HG02678 (cell line): ENCODE data around the gene STX2.
"Not testable (repeated sequence)": the region's sequence is repeated elsewhere in the genome, so short reads cannot be mapped to it uniquely, and the experiment has no call there.

Experiments used
- ATAC-seq: cut with Tn5 transposase; IDR thresholded peaks from one replicate; pipeline ENCODE4 v1.9.1; 2021; ENCODE audit warnings: mild to moderate bottlenecking, moderate library complexity; ENCODE audit not compliant: unreplicated experiment

Gene STX2

DNA sequence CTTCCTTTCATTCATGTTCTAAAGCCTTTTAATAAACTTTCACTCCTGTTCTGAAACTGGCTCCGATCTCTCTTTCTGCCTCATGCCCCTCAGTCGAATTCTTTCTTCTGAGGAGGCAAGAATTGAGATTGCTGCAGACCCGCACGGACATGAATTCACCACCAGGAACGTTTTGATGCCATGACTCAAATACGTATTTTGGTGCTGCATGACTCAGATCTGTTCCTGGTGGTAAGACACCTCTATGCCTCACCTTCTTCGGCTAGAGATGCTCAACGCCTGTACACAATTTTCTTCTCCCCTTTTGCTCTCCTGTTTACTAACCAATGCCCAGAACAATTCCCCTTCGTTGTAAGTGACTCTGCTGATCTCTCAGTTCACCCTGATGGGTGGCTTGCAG, 70.9 kb downstream of the STX2 start:
- ATAC-seq, result no peak

DNA sequence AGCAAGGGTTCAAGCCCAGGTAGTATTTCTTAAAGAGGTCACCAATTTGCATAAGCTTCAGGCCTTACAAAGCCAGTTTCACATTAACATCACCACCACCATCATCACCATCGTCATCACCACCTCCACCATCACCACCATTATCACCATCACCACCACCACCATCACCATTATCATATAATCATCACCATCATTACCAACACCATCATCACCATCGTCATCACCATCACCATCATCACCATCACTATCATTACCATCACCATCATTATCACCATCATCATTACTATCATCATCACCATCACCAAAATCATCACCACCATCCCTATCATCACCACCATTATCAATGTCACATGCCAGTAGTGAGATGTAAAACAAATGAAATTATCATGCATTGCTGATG, 72.6 kb downstream of the STX2 start:
- ATAC-seq, result no peak

DNA sequence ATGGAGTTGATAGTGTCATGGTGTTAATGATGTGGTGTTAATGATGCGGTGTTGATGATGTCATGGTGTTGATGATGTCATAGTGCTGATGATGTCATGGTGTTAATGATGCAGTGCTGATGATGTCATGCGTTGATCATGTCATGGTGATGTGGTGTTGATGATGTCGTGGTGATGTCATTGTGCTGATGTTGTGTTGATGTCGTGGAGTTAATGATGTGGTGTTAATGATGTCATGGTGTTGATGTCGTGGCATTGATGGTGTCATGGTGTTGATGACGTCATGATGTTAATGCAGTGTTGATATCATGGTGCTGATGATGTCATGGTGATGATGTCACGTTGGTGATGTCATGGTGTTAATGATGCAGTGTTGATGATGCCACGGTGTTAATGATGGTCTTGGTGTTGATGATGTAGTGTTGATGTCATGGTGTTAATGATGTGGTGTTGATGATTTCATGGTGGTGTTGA, 73.8 kb downstream of the STX2 start:
- ATAC-seq, result no peak

DNA sequence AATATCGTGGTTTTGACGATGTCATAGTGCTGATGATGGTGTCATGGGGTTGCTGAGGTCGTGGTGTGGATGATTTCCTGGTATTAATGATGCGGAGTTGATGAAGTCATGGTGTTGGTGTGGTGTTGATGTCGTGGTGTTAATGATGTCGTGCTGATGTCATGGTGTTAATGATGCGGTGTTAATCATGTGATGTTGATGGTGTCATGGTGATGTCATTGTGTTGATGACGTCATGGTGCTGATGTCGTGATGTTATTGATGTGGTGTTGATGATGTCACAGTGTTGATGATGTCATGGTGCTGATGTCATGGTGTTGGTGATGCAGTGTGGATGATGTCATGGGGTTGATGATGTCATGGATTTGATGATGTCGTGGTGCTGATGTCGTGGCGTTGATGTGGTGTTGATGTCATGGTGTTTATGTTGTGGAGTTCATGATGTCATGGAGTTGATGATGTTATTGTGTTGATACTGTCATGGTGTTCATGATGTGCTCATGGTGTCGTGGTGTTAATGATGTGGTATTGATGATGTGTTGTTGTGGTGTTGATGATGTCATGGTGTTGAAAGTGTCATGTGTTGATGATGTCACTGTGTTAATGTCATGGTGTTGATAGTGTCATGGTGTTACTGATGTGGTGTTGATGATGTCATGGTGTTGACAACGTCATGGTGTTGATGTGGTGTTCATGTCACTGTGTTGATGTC, 74.4 kb downstream of the STX2 start:
- ATAC-seq, result no peak

DNA sequence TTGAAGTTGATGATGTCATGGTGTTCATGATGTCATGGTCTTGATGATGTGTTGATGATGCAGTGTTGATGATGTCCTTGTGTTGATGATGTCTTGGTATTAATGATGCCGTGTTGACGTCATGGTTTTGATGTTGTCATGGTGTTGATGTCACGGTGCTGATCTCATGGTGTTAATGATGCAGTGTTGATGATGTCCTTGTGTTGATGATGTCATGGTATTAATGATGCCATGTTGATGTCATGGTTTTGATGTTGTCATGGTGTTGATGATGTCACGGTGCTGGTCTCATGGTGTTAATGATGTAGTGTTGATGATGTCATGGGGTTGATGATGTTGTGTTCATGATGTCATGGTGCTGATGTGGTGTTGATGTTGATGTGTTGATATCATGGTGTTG, 75.0 kb downstream of the STX2 start:
- no peak for ATAC-seq

DNA sequence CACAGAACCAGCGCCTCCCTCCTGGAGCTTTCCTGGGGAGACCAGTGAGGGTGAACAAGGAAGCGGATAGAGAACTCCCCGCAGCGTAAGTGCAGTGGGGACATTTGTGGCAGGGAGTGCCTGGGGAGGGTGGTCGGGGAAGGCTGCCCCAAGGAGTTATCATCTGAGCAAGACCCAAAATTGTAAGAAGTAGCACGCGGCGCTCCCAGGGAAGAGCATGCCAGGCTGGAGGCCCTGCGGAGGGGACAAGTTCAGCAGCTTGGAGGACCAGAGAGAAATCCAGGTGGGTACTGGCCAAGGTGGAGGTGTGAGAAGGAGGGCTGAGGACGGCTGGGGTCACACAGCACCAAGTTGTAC, 76.8 kb downstream of the STX2 start:
- ATAC-seq, result no peak

DNA sequence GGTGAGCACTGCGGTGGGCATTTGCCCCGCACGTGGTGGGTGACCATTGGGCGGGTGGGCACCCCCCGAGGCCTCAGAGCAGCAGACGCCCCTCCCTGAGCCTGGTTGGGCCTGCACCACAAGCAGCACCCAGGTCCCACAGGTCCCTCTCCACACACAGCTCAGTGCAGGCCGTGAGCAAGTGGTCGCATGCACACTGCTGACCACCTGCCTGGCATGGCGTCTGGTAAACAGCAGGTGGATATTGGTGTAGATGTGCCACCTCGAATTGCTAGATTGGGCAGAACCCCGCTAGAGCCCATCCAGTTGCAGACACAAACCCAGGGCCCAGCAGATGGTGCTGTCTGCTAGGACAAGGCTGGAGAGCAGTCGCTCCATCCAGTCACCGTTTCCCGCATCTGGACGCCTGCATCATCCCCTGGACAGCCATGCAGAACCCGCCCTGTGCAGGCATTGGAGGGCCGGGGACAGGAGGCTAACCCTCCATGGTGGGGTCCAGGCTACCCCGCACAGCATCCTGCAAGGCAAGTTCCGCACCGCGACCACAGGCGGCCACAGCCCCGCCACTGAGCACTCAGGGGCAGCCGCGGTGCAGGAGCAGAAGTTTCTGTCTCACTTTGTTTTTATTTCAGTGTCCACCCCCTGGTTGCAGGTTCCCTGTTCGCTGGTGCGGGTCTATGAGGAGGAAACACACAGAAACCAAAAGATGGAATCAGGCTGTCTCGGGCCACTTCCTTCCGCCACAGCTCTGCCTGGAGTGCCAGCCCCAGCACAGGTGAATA, 77.3 kb downstream of the STX2 start:
- ATAC-seq, result peak; percentile 63

DNA sequence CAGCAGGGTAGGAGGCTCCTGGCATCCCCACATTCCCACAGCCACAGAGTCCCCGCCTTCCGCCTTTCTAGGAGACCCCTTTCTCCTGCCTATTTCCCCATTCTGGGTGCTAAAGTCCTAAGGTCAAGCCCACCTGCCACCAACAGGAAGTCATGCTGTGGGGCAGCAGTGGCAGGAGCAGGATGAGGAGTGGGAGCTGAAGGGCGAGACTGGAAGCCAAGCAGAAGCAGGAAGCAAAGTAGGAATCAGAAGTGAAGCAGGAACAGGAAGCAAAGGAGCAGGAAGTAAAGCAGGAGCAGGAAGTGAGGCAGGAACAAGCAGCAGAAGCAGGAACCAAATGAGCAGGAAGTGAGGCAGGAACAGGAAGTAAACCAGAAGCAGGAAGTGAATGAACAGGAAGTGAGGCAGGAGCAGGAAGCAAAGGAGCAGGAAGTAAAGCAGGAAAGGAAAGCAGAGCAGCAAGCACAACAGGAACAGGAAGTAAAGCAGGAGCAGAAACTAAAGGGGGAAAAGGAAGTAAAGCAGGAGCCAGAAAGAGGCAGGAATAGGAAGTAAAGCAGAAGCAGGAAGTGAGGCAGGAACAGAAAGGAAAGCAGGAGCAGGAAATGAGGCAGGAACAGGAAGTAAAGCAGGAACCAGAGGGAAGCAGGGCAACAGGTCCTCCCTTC, 84.7 kb downstream of the STX2 start:
- ATAC-seq, result no peak

DNA sequence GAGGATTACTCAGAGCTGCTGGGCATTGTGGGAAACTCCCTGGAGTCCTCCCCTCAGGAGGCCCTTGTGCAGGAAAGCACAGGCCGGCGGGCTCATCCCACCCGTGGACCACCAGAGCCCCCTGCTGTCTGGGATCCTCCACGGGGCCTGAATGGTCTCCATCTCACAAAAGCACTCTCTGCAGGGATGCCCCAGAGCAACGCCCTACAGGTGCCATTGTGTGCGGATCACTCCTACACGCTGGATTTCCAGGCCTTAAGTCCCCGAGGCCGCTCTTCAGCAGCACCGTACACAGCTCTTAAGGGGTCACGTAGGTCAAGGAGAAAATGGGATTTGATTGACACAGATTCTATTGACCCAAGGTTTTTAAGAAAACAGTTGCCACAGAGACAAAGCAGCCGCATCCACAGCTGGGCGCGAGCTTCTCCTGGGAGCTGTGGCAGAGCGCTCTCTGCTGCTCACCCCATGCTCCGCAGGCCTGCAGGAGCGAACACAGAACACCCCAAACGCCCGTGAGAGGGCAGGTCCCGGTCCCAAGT, 86.3 kb downstream of the STX2 start:
- no peak for ATAC-seq

DNA sequence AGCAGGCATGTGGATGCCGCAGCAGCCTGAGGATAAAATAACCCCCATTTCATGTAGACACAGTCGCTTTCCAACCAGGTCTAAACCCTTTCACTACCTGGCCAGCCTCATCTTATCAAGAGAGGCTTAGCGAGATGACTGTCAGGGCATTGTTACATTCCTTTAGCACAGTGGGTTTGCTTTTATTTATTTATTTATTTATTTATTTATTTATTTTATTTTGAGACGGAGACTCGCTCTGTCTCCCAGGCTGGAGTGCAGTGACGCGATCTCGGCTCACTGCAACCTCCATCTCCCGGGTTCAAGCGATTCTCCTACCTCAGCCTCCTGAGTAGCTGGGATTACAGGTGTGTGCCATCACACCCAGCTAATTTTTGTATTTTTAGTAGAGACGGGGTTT, 87.0 kb downstream of the STX2 start:
- ATAC-seq, result not testable (repeated sequence)

DNA sequence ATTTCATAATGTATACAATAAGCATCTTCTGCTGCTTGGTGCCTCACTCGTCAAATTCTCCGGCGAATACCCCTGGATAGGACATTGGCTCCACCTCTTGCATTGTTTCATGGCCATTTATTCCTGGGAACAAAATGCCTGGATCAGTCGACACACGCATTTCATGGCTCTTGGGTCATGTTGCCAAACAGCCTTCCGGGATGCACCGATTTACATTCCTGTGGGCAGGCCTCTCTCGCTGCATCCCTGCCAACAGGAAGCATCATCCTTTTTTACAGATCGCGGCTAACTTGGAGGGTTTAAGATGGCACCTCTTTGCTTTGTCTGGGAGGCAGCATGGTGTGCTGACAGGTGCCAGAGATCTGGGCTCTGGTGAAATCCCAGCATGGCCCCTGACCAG, 90.3 kb downstream of the STX2 start:
- ATAC-seq, result no peak

DNA sequence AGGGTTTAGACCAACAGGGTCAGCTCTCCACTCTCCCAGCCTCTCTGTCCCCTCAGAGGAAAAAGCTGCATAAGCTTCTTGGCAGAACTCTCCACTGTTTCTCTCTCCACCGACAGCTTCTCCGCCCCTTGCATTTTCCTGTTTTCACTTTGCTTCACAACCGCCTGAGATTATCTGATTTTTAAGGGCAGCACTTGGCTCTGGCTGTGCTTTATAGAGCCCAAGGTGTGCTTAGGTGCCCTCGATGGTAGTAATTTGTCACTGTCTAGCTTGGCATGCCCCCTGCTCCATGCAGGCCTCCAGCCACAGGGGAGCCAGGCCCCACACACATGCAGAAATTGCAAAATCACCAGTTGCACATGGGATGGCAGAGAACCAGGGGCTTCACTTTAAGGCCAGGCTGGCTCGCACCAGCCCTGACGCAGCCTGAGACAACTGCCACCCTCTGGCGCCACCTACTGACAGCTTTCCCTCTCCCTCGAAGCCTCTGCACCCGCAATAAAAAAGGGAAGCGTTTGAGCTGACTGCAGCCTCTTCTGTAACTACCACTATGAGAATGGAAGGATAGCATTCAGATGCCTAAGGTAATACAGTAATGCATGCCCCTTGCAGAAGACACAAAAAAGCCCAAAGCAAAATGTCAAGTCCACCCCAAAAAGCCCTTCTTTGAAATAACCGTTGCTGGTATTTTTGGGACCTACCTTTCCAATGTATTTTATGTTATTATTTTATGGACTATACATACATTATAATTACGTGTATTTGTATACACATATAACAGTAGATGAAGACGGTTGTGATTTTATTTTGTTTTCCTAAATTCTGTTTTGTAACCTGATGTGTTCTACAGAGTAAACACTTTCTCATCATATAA, 90.9 kb downstream of the STX2 start:
- ATAC-seq, result peak; percentile 86

DNA sequence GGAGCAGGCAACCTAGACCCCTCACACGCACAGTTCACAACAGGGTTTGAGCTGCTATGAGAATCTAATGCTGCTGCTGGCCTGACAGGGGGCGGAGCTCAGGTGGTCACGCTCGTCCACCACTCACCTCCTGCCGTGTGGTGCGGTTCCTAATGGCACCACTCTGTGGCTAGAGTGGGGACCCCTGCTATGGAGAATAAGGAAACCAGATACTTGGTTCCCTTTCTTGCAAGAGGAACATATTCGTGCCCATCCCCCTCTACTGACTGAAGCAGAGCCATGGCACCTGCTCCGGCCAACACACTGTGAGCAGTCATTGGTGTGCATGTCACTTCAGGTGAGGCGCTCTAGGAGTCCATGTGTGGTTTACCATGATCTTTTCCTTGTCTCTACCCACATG, 92.5 kb downstream of the STX2 start:
- ATAC-seq, result no peak

DNA sequence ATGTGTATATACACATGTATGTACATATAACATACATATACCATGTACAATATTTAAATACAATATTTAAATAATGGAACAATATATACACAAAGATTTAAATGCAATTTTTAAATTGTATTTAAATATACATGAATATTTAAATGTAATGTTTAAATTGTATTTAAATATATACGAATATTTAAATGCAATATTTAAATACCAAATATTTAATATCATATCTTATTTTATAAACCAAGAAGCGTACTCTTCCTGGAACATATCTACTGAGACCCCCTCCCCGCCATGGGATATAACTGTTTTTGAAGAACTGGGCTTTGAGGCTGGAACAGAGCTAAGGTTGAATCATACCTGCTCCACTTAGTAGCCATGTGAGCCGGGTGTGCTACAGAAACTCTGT, 93.1 kb downstream of the STX2 start:
- ATAC-seq, result no peak

DNA sequence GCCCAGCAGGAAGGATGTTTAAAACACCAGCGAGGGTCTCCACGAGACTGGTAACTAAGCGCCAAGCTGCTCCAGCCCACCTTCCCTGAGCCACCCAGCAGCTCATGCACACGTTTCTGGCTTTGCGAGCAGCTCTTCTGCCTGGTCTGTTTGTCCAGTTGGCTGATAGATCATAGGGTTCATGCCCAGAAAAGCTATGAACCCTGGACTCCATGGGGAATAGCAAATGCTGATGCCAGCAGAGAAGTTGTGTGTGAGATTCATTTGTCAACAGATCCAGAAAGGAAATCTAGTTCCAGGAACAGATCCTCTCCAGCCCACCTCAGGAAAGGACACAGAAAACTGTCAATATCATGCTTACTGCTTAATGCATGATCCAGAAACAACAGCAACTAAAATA, 94.8 kb downstream of the STX2 start:
- no peak for ATAC-seq

DNA sequence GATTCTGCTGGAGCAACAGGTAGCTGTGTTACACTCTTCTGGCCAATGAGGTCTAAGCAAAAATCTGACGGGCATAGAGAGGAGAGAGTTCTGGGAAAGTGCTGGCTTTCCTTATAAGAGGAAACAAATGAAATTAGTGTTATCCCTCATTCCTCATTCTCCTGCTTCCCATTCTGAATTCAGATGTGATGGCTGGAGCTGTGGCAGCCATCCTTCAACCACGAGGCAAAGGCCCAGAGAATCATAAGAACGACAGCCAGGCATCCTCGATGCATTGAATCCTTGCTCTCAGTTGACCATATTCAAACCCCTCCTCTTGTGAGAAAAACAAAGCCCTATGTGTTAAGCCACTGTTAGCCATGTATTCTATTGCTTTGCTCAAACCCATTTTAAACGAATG, 95.4 kb downstream of the STX2 start:
- ATAC-seq, result no peak

DNA sequence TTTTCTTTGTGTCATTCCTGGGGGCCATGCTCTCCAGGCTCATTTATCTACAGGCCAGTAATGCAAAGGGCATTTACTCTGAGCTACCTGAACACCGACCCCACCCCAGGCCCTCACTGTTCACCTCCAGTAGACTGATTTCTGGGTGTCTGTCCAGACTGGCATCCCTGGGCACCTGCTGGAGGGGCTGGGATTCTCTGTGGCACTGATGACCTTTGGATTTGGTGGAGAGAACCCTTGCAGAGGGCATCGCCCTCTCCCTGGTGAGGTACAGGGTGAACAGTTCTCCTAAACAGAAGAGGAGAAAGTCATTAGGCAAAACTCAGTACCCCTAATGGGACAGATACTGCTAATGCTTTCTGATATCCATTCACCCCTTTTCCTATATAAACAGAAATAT, 95.9 kb downstream of the STX2 start:
- no peak for ATAC-seq

DNA sequence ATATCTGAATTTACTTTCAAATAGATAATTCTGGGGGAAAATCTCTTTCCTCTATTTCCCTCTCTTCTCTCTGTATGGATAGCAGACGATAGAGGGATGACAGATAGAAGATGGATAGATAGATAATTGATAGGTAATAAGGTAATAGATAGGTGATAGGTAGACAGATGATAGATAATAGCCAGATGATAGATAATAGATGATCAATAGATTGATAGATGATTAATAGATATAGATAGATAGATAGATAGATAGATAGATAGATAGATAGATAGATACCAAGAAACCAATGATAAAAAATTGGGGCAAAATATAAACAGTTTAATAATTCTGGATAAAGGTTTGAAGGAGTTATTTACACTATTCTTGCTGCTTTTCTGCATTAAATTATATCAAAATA, 96.3 kb downstream of the STX2 start:
- ATAC-seq, result no peak

DNA sequence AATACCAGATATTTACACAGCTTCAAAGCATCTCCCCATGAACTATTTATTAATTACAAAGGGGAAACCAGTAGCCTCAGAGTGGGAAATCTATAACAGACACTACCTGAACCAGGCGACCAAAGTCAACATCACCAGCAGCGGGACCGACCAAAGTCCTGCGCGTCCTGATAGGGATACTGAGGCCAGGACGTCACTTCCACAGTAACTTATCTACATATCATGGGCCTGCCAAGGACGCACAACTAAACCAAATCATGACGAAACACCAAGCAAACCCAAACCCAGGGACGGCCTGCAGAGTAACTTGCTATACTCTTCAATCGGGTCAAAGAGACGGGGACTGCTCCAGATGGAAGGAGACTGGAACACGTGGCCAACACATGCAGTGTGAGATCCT, 96.9 kb downstream of the STX2 start:
- ATAC-seq, result no peak
